ENCODE data around the gene KRTAP9-9.

DNA sequence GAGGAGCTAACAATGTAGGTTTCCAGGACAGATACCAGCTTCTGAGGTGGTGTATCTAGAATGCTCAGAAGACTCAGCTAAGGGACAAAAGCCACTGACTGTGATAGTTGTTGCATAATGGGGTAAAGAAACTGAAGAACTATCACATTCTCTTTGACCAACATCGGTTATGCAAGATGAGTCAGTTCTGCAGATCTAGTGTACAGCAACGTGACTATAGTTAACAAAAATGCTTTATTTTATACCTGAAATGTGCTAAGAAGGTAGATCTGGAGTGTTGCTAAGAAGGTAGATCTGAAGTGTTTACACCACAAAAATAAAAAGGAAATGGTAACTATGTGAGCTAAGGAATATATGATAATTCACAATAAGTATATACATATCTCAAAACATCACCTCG lies 12.5 kb downstream of the KRTAP9-9 start:
- TF ChIP-seq POLR2AphosphoS5 (IDR thresholded peaks at IDR 0.05; ENCODE audit: borderline replicate concordance, low read depth, low read length) (no peak), EZH2 (IDR thresholded peaks at IDR 0.05) (no peak), FOXP2 (optimal IDR thresholded peaks at IDR 0.05; ENCODE audit: control extremely low read depth, extremely low read length, insufficient read depth) (no peak)

All from SK-N-MC (cell line).